ENCODE results near the gene PALB2. TPM values are rescaled to one million over a fixed set of nuclear protein-coding genes. Genes with fewer than 3 reads are reported as not detected.

The PALB2 gene
- total and polyA plus RNA-seq, 9 of the 15 experiments (the other 6 are each of a cell fraction or from before 2014, with no cell fraction given), result 7.0 to 25.8 (median 15.2) TPM

- TF ChIP-seq POLR3G (IDR thresholded peaks at IDR 0.05; ENCODE audit: extremely low read depth, insufficient read length, insufficient replicate concordance), result no peak
- TF ChIP-seq, protein P1, sequence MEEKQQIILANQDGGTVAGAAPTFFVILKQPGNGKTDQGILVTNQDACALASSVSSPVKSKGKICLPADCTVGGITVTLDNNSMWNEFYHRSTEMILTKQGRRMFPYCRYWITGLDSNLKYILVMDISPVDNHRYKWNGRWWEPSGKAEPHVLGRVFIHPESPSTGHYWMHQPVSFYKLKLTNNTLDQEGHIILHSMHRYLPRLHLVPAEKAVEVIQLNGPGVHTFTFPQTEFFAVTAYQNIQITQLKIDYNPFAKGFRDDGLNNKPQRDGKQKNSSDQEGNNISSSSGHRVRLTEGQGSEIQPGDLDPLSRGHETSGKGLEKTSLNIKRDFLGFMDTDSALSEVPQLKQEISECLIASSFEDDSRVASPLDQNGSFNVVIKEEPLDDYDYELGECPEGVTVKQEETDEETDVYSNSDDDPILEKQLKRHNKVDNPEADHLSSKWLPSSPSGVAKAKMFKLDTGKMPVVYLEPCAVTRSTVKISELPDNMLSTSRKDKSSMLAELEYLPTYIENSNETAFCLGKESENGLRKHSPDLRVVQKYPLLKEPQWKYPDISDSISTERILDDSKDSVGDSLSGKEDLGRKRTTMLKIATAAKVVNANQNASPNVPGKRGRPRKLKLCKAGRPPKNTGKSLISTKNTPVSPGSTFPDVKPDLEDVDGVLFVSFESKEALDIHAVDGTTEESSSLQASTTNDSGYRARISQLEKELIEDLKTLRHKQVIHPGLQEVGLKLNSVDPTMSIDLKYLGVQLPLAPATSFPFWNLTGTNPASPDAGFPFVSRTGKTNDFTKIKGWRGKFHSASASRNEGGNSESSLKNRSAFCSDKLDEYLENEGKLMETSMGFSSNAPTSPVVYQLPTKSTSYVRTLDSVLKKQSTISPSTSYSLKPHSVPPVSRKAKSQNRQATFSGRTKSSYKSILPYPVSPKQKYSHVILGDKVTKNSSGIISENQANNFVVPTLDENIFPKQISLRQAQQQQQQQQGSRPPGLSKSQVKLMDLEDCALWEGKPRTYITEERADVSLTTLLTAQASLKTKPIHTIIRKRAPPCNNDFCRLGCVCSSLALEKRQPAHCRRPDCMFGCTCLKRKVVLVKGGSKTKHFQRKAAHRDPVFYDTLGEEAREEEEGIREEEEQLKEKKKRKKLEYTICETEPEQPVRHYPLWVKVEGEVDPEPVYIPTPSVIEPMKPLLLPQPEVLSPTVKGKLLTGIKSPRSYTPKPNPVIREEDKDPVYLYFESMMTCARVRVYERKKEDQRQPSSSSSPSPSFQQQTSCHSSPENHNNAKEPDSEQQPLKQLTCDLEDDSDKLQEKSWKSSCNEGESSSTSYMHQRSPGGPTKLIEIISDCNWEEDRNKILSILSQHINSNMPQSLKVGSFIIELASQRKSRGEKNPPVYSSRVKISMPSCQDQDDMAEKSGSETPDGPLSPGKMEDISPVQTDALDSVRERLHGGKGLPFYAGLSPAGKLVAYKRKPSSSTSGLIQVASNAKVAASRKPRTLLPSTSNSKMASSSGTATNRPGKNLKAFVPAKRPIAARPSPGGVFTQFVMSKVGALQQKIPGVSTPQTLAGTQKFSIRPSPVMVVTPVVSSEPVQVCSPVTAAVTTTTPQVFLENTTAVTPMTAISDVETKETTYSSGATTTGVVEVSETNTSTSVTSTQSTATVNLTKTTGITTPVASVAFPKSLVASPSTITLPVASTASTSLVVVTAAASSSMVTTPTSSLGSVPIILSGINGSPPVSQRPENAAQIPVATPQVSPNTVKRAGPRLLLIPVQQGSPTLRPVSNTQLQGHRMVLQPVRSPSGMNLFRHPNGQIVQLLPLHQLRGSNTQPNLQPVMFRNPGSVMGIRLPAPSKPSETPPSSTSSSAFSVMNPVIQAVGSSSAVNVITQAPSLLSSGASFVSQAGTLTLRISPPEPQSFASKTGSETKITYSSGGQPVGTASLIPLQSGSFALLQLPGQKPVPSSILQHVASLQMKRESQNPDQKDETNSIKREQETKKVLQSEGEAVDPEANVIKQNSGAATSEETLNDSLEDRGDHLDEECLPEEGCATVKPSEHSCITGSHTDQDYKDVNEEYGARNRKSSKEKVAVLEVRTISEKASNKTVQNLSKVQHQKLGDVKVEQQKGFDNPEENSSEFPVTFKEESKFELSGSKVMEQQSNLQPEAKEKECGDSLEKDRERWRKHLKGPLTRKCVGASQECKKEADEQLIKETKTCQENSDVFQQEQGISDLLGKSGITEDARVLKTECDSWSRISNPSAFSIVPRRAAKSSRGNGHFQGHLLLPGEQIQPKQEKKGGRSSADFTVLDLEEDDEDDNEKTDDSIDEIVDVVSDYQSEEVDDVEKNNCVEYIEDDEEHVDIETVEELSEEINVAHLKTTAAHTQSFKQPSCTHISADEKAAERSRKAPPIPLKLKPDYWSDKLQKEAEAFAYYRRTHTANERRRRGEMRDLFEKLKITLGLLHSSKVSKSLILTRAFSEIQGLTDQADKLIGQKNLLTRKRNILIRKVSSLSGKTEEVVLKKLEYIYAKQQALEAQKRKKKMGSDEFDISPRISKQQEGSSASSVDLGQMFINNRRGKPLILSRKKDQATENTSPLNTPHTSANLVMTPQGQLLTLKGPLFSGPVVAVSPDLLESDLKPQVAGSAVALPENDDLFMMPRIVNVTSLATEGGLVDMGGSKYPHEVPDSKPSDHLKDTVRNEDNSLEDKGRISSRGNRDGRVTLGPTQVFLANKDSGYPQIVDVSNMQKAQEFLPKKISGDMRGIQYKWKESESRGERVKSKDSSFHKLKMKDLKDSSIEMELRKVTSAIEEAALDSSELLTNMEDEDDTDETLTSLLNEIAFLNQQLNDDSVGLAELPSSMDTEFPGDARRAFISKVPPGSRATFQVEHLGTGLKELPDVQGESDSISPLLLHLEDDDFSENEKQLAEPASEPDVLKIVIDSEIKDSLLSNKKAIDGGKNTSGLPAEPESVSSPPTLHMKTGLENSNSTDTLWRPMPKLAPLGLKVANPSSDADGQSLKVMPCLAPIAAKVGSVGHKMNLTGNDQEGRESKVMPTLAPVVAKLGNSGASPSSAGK (IDR thresholded peaks at IDR 0.05), result peak; percentile 78
- TF ChIP-seq CBX1 (IDR thresholded peaks at IDR 0.05; ENCODE audit: low read depth), result peak; percentile 43; the same call in 1 of the 2 replicates
- TF ChIP-seq PPARD (CRISPR knock-in tag; IDR thresholded peaks at IDR 0.05), result no peak
- no peak for TF ChIP-seq TCF7L2 (IDR thresholded peaks at IDR 0.05; ENCODE audit: low read depth, low read length)
- TF ChIP-seq HOMEZ (CRISPR knock-in tag; IDR thresholded peaks at IDR 0.05), result no peak
- TF ChIP-seq KAT2B (IDR thresholded peaks at IDR 0.05; ENCODE audit: low read depth, low read length), result no peak
- peak; percentile 12; the same call in 1 of the 2 replicates for TF ChIP-seq RB1 (IDR thresholded peaks at IDR 0.05; ENCODE audit: low read depth)
- peak; percentile 66 for TF ChIP-seq CTBP1 (IDR thresholded peaks at IDR 0.05; ENCODE audit: borderline replicate concordance)
- peak; percentile 75 for TF ChIP-seq TBP (optimal IDR thresholded peaks at IDR 0.05; ENCODE audit: low read depth, low read length)
- TF ChIP-seq, protein P2, sequence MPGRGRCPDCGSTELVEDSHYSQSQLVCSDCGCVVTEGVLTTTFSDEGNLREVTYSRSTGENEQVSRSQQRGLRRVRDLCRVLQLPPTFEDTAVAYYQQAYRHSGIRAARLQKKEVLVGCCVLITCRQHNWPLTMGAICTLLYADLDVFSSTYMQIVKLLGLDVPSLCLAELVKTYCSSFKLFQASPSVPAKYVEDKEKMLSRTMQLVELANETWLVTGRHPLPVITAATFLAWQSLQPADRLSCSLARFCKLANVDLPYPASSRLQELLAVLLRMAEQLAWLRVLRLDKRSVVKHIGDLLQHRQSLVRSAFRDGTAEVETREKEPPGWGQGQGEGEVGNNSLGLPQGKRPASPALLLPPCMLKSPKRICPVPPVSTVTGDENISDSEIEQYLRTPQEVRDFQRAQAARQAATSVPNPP (IDR thresholded peaks at IDR 0.05; ENCODE audit: borderline replicate concordance, insufficient read depth, insufficient read length), result no peak
- TF ChIP-seq DNMT1 (IDR thresholded peaks at IDR 0.05), result no peak
- TF ChIP-seq BRD4 (IDR thresholded peaks at IDR 0.05), result no peak; the same call in 1 of the 2 replicates
Measured at GRCh38 chr16:23678430-23679273, 37.5 kb upstream of the PALB2 start, which contains the start of gene PLK1 (continued).

Data from K562 (cell line).